Endodermal cell (in vitro differentiated cells): ENCODE results near the gene TESK1. TPM values are rescaled to one million over a fixed set of nuclear protein-coding genes. Genes with fewer than 3 reads are reported as not detected.

Experiments used
- DNase-seq: peaks from one replicate; pipeline ENCODE4 v3.0.0-alpha.2; 2017
- H3K27ac ChIP-seq: 2 replicates; pipeline ENCODE4 v1.5.1; 2013; ENCODE audit warnings: mild to moderate bottlenecking, low read depth, low read length, moderate library complexity
- H3K27me3 ChIP-seq: 2 replicates; pipeline ENCODE4 v1.6.1; 2013; ENCODE audit warnings: mild to moderate bottlenecking, low read length, moderate library complexity; ENCODE audit not compliant: insufficient read depth, control insufficient read depth, poor library complexity, severe bottlenecking
- H3K36me3 ChIP-seq: 2 replicates; pipeline ENCODE4 v1.7.0; 2013; ENCODE audit warnings: mild to moderate bottlenecking, low read length, moderate library complexity; ENCODE audit not compliant: control insufficient read depth, insufficient read depth
- H3K4me1 ChIP-seq: one replicate; pipeline ENCODE4 v1.7.0; 2013; ENCODE audit warnings: low read length; ENCODE audit not compliant: control insufficient read depth, insufficient read depth
- H3K4me3 ChIP-seq: 2 replicates; pipeline ENCODE4 v1.5.1; 2013; ENCODE audit warnings: mild to moderate bottlenecking, low read length, moderate library complexity
- H3K9ac ChIP-seq: 2 replicates; pipeline ENCODE4 v1.6.1; 2013; ENCODE audit warnings: mild to moderate bottlenecking, low read length, moderate library complexity; ENCODE audit not compliant: poor library complexity, severe bottlenecking; ENCODE audit errors: extremely low read depth
- H3K9me3 ChIP-seq: 2 replicates; pipeline ENCODE4 v1.6.1; 2013; ENCODE audit warnings: mild to moderate bottlenecking, low read length, moderate library complexity; ENCODE audit not compliant: control insufficient read depth
- H3K27ac Mint-ChIP-seq: 2 replicates; pipeline ENCODE4 v1.8.0; 2020; ENCODE audit warnings: mixed read lengths
- H3K27me3 Mint-ChIP-seq: 2 replicates; pipeline ENCODE4 v1.8.0; 2021; ENCODE audit warnings: mild to moderate bottlenecking, mixed read lengths; ENCODE audit not compliant: insufficient read depth
- H3K36me3 Mint-ChIP-seq: 2 replicates; pipeline ENCODE4 v1.8.0; 2020; ENCODE audit warnings: low read depth, mixed read lengths
- H3K4me1 Mint-ChIP-seq: 2 replicates; pipeline ENCODE4 v1.8.0; 2020; ENCODE audit warnings: mixed read lengths
- H3K4me3 Mint-ChIP-seq: 2 replicates; pipeline ENCODE4 v1.8.0; 2020; ENCODE audit warnings: mild to moderate bottlenecking, moderate library complexity, mixed read lengths
- H3K9me3 Mint-ChIP-seq: 2 replicates; pipeline ENCODE4 v1.8.0; 2020; ENCODE audit warnings: mild to moderate bottlenecking, mixed read lengths
- CTCF ChIP-seq: fragments of 200-600 bp; sonication (generic); conservative IDR thresholded peaks from 2 replicates; pipeline ENCODE4 v1.5.0; 2021; ENCODE audit warnings: antibody characterized with exemption, mild to moderate bottlenecking
- WGBS, 2 experiments: methylation state at CpG; one replicate each; pipeline versions ENCODE4 v1.1.5 to v1.1.7; 2013; ENCODE audit warnings: missing lambda C conversion rate in 2 of 2, mixed read lengths in 1 of 2; ENCODE audit not compliant: insufficient coverage in 1 of 2, insufficient read length in 1 of 2; 5-methylcytosine and 5-hydroxymethylcytosine counted together
- total RNA-seq, 2 donors: library from RNA; stranded (reverse); fragmentation: NEBNext Ultra II Directional in 1 of 2; extraction: Animal tissue kit (Norgen Biotek cat#: 25700) in 1 of 2; gene quantifications; 2 replicates in 1 of 2; 3 replicates in 1 of 2; pipeline ENCODE4 v1.2.1, GENCODE V29; 2021

TESK1 gene
- total RNA-seq, 2 donors from 2014 or later = 30.7 to 35.2 TPM

- Histone ChIP-seq H3K4me1 (no peaks in the 10 kb centered on the region), H3K27me3 (no peaks in the 10 kb centered on the region), H3K4me3 (no peak overlapping the region), H3K9ac (no peak overlapping the region), H3K36me3 (no peaks in the 10 kb centered on the region), H3K9me3 (peaks cover 2% of the 10 kb centered on the region), H3K27ac (no peak overlapping the region)
- H3K4me3 Mint-ChIP-seq = no peak overlapping the region
- DNase-seq = no peak
- WGBS, 2 experiments = 93 to 100% methylated on average over 1 to 2 of the region's 2 CpGs
- TF ChIP-seq CTCF = no peak
- H3K9me3 Mint-ChIP-seq = peaks cover 9% of the 10 kb centered on the region
- no peaks in the 10 kb centered on the region for H3K36me3 Mint-ChIP-seq
- no peaks in the 10 kb centered on the region for H3K27me3 Mint-ChIP-seq
- no peak overlapping the region for H3K27ac Mint-ChIP-seq
- no peaks in the 10 kb centered on the region for H3K4me1 Mint-ChIP-seq
Observed at GRCh38 chr9:35574578-35575122, 30.4 kb upstream of the TESK1 start.

- Histone ChIP-seq H3K27ac (no peak overlapping the region), H3K4me3 (no peak overlapping the region), H3K9ac (no peak overlapping the region), H3K27me3 (no peaks in the 10 kb centered on the region), H3K4me1 (no peaks in the 10 kb centered on the region), H3K36me3 (no peaks in the 10 kb centered on the region), H3K9me3 (peaks cover 11% of the 10 kb centered on the region)
- no peak overlapping the region for H3K4me3 Mint-ChIP-seq
- H3K4me1 Mint-ChIP-seq = no peaks in the 10 kb centered on the region
- H3K27ac Mint-ChIP-seq = no peak overlapping the region
- WGBS, 2 experiments = 95 to 97% methylated on average over 5 of the region's 5 CpGs
- no peaks in the 10 kb centered on the region for H3K36me3 Mint-ChIP-seq
- H3K9me3 Mint-ChIP-seq = peaks cover 17% of the 10 kb centered on the region
- TF ChIP-seq CTCF = no peak
- no peaks in the 10 kb centered on the region for H3K27me3 Mint-ChIP-seq
- no peak for DNase-seq
Observed at GRCh38 chr9:35575478-35575877, 29.6 kb upstream of the TESK1 start.

- Histone ChIP-seq H3K9ac (no peak overlapping the region), H3K9me3 (peaks cover 26% of the 10 kb centered on the region), H3K27me3 (no peaks in the 10 kb centered on the region), H3K27ac (no peak overlapping the region), H3K36me3 (no peaks in the 10 kb centered on the region), H3K4me3 (no peak overlapping the region), H3K4me1 (no peaks in the 10 kb centered on the region)
- Mint-ChIP-seq H3K27ac (no peak overlapping the region), H3K4me3 (no peak overlapping the region), H3K4me1 (no peaks in the 10 kb centered on the region), H3K9me3 (peaks cover 37% of the 10 kb centered on the region), H3K27me3 (no peaks in the 10 kb centered on the region), H3K36me3 (peaks cover 4% of the 10 kb centered on the region)
- 90 to 100% methylated on average over 4 to 5 of the region's 5 CpGs for WGBS, 2 experiments
- TF ChIP-seq CTCF = no peak
- no peak for DNase-seq
Observed at GRCh38 chr9:35577486-35577885, 27.6 kb upstream of the TESK1 start.
